Stimulated activated CD8-positive, alpha-beta memory T cell treated with anti-CD3 and anti-CD28 coated beads, Interleukin-4, amount 100 ng/mL, for 1 hour (primary cell): Measurements from ENCODE around the gene TRIP13.
"Not testable (repeated sequence)": the region's sequence is repeated elsewhere in the genome, so short reads cannot be mapped to it uniquely, and the experiment has no call there.

Source experiments
- DNase-seq, 2 donors: peaks; one replicate each; pipeline ENCODE4 v3.0.0-alpha.2; 2020; ENCODE audit warnings: low read depth in 2 of 2, low spot score in 1 of 2

The TRIP13 gene

DNA sequence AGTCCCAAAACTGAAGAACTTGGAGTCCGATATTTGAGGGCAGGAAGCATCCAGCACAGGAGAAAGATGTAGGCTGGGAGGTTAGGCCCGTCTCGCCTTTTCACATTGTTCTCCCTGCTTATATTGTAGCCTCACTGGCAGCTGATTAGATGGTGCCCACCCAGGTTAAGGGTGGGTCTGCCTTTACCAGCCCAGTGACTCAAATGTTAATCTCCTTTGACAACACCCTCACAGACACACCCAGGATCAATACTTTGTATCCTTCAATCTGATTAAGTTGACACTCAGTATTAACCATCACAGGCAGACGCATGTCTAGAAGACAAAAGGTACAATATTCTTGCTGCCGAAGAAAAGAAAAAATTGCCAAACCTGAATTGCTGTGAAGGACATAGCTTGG is 26.0 kb downstream of the TRIP13 start:
- not testable (repeated sequence) for DNase-seq

DNA sequence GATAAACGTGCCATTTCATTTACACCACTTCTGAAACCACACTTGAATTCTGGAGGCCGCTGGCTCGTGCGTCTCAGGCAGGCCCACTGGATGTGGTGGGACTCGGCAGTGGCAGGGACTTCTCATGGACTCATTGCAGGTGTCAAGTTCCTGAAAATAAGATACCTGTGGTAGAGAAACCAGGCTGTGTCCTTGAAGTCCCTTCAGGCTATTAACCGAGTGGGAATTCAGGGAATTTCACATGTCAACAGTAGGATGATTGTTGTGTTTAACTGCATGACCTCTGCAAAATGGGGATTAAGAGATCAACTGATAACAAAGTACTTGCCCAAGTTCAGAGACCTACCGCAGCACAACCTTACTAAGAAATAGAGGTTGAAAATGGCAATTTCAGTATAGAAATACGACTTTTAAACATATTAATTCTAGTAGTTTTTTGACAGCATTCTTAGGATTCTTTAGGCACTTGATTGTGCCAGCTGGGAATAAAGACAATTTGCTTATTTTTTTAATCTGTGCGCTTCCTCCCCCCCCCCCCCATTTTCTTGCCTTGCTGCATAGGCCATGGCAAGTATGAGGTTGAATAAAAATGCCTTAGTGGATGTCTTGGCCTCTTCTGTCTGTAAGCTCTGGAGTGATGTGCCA is 26.8 kb downstream of the TRIP13 start:
- no peak for DNase-seq

DNA sequence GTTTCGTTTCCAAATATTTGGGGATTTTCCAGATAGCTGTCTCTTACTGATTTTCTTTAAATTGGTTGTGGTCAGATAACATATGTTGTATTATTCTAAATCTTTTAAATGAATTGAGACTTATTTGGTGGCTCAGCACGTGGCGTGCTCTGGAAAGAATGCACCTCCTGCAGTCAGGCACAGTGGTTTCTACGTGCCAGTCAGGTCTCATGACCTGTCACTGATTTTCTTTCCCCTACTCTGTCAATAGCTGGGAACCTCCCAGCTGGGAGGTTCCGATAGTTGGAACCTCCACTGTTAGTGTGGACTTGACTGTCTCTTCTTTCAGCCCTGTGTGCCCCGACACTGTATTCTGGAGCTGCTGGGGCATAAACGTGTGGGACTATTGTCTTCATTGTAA is 27.6 kb downstream of the TRIP13 start:
- DNase-seq: no peak

DNA sequence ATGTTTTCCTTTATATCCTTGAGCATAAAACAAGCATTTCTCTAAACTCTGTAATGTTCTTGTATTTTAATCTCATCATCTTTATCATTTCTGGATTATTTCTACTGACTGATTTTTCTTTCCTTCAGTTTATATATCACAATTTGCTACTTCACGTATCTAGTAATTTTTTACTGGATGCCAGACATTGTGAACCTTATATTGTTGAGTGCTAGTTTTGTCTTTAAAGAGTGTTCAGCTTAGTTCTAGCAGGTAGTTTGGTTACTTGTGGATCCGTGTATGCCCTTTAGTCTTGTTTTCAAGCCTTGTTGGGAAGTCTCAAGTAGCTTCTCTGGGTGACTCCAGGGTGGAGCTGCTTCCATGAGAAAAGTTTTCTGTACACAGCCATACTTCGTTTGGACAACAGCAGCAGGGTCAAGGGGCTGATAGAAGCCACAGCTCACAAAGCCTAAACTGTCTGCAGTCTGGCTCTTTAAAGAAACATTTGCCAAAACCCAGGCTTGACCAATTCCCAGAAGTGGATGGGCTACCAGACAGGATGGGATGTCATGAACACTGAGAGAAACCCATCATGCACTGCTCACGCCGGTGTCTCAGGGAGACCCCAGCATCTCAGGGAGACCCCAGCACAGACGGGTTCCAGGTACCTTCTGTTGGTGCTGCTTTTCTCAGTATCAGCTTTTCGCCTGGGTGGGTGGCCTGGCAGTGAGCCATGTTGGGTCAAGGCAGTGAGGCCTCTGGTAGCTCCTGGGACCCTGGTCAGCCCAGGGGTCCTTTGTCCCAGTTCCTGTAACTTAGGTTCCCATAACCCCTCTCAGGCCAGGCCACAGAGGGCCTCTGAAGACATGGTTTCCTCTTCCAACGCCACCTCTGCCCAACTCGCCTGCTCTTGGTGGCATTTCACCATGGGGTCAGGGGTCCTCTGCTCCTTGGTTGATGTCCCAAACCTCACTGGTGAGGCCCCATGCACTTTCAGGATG is 29.1 kb downstream of the TRIP13 start:
- DNase-seq: no peak

DNA sequence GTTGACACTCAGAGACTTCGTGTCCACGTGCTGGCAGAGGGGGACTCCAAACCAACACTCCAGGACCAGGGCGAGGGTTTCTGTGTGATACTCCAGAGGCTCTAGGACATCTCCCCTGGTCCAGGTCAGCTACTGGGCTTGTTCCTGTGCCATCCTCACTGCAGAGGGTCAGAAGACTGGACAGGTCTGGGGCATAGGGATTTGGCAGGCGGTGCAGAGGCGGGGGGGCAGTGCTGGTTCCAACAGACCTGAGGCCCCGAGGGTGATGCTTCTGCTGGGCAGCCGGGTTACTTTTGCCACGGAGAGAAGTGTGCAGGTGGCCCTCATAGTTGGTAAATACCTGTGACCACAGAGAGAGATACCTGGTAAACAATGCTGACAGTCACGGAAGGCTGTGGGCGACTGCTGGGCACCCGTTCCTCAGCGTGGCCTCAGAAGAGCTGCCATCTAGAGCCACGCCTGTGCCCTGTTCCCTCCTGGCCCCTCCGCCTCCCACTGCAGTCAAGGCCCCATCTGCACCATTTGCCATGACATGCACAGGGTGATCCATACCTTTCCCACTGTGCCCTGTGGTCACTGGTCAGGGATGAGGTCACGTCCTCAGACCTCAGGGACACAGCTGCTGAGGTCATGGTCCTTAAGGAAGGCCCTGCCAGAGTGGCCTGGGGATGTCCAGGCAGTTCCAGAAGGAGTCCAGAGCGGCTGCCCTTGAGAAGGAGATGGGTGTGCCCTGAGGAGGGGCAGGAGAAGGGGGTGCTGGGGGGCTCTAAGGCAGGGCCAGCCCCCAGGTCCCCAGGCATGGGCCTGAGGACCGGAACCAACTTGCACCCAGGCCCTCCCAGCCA is 30.0 kb downstream of the TRIP13 start:
- DNase-seq: no peak

DNA sequence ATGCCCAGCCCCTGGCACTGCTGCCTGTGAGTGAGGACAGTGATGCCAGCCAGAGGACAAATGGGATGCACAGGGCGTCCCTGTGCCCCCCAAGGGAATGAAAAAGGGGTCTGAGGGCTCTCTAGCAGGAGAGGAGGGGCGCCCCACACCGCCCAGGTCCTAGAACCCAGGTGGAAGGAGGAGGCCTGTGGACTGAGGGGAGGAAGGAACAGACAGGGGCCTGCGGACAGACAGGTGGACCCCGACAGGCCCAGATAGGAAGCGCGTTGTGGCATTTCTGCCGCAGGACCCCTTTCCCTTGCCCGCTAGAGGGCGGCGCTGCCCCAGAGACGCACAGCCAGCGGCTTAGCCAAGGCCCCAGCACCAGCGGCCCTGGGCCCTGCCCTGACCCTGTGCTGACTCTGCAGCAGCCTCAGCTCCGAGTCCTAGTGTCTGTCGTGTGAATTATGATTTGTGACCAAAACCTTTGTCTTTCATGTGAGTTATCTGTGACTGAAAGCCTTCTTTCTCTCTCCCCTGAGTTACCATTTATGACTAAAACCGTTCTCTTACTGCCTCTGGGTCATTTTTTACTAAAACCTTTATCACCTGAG is 30.7 kb downstream of the TRIP13 start:
- peak; percentile 38 to 46 for DNase-seq

DNA sequence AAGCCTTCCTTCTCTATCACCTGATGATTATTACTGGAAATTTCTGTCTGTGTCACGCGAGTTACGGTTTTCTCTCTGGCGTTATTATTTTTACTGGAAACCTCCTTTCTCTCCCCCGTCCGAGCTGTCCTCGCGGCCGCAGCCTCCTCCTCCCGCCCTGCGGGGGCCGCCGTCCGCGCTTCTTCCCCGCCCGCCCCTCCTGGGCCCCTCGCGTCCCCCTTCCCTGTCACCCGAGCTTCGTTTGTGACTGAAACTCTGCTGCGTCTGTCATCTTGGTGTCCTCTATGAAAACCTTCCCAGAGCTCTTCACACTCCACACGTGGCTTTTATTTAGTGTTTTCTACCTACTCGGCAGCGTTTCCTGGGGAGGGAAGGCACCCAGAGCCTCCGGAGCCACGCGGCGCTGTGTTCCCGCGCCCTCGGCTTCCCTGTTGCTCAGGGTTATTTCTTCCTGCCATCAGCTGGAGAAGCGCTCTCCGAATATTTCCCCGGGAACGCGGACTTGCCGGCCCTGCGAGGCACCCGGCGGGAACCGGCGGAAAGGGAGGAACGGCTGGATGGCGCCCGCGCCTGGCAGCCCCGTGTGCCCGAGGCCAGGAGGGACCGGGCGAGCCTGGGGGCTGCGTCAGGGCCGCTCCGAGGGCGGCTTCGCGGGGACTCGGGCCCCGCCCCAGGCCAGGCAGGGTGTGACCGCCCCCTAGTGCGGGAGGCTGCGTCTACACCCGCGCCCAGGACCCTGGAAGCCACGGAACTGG is 33.9 kb downstream of the TRIP13 start:
- no peak for DNase-seq

DNA sequence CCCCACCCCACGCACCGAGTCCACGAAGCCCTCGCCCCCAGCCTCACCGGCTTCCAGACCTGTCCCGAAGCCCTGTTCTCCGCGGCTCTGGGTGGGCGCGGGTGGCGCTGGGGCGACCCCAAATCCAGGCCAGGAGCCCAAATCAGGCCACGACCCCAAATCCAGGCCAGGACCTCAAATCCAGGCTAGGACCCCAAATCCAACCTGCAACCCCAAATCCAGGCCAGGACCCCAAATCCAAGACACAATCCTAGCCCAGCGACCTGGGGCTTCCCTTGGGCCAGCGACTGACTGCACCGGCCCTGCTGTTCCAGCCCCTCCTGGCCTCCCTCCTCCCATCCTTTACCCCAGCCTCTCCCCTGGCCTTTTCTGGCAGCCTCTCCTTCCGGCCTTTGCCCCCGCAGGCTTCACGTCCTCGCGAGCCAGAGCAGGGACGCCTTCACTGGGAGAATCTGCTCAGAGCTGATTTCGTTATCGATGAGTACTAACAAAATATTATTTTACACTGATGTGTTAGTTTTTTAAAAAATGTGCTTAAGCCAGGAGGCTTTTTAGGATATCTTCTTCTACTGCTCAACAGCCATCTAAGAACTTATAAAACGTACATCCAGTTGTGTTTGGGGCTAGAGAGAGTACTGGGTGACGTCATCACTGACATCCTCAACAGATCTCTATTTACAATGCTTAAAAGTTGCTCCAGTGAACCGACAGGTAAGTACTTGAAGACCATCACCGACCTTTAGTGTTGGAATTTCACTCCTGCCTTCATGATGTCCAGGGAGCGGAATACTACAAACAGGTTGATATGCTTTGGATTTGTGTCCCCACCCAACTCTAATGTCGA is 34.7 kb downstream of the TRIP13 start:
- DNase-seq: no peak

DNA sequence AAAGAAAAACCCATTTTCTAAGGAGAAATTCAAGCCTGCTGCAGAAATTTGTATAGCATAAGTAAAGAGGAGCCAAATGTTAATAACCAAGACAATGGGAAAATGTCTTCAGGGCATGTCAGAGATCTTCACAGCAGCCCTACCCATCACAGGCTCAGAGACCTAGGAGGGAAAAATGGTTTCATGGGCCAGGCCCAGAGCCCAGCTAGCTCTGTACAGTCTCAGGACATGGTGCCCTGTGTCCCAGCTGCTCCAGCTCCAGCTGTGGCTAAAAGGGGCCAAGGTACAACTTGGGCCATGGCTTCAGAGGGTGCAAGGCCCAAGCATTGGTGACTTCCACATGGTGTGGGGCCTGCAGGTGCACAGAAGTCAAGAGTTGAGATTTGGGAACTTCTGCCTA is 36.5 kb downstream of the TRIP13 start:
- DNase-seq: not testable (repeated sequence)

DNA sequence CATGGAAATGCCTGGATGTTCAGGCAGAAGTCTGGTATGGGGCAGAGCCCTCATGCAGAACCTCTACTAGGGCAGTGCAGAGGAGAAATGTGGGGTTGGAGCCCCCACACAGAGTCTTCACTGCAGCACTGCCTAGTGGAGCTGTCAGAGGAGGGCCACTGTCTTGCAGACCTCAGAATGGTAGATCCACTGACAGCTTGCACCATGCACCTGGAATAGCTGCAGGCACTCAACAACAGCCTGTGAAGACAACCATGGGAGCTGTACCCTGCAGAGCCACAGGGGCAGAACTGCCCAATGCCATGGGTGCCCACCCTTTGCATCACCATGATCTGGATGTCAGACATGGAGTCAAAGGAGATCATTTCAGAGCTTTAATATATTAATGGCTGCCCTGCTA is 36.9 kb downstream of the TRIP13 start:
- no peak for DNase-seq

DNA sequence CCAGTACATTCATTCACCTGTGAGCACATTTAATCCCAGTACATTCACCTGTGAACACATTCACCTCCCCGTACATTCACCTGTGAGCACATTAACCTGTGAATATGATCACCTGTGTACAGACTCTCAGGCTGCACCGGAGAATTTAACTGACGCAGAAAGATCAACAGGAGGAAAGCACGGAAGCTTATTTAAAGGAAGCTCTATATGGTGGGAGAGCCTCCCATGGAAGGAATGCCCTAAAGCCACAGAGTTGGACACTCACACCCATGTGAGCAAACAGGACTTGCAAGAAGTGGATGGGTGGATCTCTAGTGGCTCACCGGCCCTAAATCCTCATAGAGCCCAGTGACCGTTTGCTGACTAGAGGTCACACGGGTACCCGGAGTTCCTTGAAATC is 38.2 kb downstream of the TRIP13 start:
- DNase-seq: no peak

DNA sequence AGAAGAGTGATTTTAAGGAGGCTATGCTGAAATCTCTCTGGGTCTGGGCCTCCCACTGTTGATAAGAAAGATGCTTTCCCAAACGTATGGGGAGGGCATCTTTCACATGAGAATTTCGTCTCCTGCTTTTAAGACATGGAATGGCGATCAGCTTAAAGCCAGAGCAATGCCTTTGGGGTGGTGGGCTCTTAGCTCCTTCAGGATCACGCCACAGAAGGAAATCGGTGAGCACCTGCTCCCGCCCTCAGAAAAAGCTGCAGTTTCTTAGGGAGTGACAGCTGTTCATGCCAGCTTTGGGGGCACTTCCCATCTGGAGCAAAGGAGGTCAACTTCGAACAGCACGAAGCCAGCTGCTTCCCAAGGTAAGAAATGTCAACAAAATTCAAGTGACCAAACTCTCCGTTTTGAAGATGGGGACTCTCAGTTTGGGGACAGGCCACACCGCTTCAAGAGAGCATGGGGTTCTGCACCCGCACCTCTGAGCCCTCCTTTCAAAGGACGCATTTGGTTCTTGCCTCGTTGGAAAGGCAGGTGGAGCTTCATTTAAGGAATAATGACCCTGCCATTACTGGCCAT is 39.0 kb downstream of the TRIP13 start:
- DNase-seq: no peak

DNA sequence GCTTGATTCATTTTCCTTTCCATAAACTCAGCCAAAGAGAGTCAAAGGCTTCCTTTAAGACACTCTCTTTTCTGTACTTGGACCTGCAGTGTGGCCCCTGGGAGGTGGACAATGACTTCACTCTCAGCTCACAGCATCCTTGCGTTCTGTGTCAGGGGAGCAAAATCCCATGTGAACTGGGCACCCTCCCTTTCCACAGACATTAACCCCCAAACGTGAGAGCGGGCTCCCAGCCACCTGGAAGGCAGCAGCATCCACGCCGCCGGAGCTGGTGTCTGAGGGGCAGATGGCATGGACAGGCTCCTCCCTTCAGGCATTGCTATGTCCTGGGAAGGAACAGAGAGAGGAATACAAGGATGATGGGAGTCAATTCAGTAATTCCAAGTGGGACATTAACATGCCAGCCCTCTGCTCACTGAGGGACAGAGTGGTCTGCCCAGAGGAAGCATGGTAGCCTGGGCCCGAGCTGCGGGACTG is 39.5 kb downstream of the TRIP13 start:
- DNase-seq: no peak

DNA sequence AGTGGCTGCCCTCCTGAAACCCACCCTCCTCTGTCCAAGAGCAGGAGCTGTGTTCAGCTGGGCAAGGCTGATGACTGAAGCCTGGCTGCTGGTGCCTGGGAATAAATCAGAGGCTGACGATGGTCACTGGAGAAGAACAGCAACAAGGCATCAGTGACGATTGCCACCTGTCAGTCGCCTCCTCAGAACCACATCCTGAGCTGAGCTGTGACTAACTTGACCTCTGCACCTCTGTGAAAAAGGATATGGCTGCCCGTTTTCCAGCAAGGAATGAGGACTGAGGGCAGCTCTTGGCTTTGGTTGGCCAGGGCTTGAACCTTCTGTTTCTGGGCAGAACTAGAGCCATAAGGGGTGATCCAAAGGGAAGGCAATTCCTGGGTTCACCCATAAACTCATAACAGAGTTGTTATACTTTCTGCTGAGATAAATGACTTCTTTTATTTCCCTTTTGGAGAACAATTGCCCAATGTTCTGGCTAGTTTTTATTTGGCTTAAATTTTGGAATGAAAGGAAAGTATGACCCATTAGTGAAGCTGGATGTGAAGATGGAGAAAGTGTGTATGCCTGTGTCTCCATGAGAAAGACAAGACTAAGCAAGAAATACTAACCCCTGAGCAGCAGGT is 40.1 kb downstream of the TRIP13 start:
- no peak for DNase-seq

DNA sequence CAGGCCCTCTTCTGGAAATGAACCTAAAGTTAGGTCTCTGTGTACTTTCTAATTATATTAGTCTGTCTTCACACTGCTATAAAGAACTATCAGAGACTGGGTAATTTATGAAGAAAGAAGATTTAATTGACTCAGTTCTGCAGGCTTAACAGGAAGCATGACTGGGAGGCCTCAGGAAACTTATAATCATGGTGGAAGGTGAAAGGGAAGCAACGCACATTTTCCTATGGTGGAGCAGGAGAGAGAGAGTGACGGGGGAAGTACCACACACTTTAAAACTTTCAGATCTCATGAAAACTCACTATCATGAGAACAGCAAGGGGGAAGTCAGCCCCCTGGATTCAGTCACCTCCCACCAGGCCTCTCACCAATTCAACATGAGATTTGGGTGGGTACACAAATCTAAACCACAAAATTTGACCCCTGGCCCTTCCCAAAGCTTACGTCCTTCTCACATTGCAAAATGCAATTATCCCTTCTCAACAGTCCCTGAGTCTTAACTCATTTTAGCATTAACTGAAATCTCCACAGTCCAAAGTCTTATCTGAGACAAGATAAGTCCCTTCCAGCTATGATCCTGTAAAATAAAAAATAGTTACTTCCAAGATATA is 40.7 kb downstream of the TRIP13 start:
- DNase-seq: no peak

DNA sequence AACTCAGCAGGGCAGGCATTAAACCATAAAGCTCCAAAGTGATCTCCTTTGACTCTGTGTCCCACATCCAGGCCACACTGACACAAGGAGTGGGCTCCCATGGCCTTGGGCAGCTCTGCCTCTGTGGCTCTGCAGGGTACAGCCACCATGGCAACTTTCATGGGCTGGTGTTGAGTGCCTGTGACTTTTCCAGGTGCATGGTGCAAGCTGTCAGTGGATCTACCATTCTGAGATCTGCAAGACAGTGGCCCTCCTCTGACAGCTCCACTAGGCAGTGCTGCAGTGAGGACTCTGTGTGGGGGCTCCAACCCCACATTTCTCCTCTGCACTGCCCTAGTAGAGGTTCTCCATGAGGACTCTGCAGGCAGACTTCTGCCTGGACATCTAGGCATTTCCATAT is 41.3 kb downstream of the TRIP13 start:
- not testable (repeated sequence) for DNase-seq

DNA sequence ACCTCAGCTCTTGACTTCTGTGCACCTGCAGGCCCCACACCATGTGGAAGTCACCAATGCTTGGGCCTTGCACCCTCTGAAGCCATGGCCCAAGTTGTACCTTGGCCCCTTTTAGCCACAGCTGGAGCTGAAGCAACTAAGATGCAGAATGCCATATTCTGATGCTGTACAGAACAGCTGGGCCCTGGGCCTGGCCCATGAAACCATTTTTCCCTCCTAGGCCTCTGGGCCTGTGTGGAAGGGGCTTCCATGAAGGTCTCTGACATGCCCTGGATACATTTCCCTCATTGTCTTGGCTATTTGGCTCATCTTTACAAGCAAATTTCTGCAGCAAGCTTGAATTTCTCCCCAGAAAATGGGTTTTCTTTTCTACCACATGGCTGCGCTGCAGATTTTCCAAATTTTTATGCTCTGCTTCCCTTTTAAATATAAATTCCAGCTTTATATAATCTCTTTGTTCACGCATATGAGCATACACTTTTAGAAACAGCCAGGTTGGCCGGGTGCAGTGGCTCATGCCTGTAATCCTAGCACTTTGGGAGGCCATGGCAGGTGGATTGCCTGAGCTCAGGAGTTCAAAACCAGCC is 41.8 kb downstream of the TRIP13 start:
- DNase-seq: not testable (repeated sequence)
